Measurements from ENCODE around the gene CYTH3.

CYTH3 gene

DNA sequence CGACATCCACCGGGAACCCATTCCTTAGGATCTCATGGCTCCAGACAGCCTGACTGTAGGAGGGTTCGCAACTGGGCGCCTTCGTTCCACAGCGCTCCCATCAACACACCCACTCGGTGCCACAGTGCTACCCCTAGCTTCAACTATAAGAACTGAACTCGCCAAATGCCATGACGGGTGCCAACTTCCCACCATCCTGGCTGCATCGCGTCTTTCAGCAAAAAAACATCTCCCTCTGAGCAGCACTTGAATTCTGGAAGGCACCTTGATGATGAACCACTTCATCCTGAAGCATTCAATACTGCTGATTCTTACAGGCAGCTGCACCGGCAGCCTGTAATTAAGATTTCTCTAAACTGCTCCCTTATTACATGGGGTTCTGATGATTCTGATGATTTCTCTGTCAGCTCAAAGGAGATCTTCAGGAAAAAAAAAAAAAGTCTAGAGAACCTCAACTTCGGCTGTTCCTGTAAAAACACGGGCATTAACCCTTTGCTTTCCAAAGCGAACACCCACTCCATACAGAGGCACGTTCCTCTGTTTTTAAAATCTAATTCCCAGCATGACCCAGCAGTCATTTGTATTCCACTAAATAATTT is 1.3 kb downstream of the CYTH3 start:
- peak overlapping the region; percentile 77 to 87 for H3K4me3 ChIP-seq (ENCODE audit: low read length in 2 of 2)
- no peaks in the 10 kb centered on the region for H3K27me3 ChIP-seq (ENCODE audit: control insufficient read depth in 2 of 2, insufficient read depth in 2 of 2, low read length in 2 of 2)
- peak overlapping the region; percentile 65 to 74 for H3K9ac ChIP-seq (ENCODE audit: low read depth in 1 of 2, low read length in 2 of 2)
- H3K9me3 ChIP-seq (ENCODE audit: control insufficient read depth in 2 of 2, low read length in 2 of 2): no peaks in the 10 kb centered on the region
- peaks cover 20 to 29% of the 10 kb centered on the region in 2 donors for H3K4me1 ChIP-seq (ENCODE audit: control insufficient read depth in 2 of 2, insufficient read depth in 2 of 2, low read length in 2 of 2)
- no peak overlapping the region for H3K27ac ChIP-seq (ENCODE audit: low read depth in 2 of 2, low read length in 2 of 2)
- H3K36me3 ChIP-seq (ENCODE audit: control insufficient read depth in 2 of 2, insufficient read depth in 2 of 2, low read length in 2 of 2): no peaks in the 10 kb centered on the region

DNA sequence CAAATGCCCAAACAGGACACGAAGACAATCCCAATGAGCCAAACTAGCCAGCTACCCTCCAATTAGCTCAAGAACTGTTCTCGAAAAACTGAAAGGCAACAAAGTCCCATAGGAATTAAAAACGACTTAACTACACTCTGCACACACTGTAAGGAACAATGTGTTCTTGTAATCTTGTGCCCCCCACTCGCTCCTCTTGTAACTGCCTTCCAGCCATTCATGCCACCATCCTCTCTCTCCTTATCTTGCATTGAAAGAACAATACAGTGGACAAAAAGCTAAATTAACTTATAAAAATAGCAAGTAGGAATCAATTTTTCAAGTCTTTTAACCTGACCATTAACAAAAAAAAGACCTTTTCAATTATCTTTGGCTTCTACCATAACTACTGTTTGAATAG is 2.9 kb downstream of the CYTH3 start:
- H3K4me1 ChIP-seq (ENCODE audit: control insufficient read depth in 2 of 2, insufficient read depth in 2 of 2, low read length in 2 of 2): peaks cover 20 to 29% of the 10 kb centered on the region in 2 donors
- no peak overlapping the region for H3K4me3 ChIP-seq (ENCODE audit: low read length in 2 of 2)
- H3K27ac ChIP-seq (ENCODE audit: low read depth in 2 of 2, low read length in 2 of 2): no peak overlapping the region
- H3K9ac ChIP-seq (ENCODE audit: low read depth in 1 of 2, low read length in 2 of 2): no peak overlapping the region
- no peaks in the 10 kb centered on the region for H3K27me3 ChIP-seq (ENCODE audit: control insufficient read depth in 2 of 2, insufficient read depth in 2 of 2, low read length in 2 of 2)
- H3K9me3 ChIP-seq (ENCODE audit: control insufficient read depth in 2 of 2, low read length in 2 of 2): no peaks in the 10 kb centered on the region
- no peaks in the 10 kb centered on the region for H3K36me3 ChIP-seq (ENCODE audit: control insufficient read depth in 2 of 2, insufficient read depth in 2 of 2, low read length in 2 of 2)

DNA sequence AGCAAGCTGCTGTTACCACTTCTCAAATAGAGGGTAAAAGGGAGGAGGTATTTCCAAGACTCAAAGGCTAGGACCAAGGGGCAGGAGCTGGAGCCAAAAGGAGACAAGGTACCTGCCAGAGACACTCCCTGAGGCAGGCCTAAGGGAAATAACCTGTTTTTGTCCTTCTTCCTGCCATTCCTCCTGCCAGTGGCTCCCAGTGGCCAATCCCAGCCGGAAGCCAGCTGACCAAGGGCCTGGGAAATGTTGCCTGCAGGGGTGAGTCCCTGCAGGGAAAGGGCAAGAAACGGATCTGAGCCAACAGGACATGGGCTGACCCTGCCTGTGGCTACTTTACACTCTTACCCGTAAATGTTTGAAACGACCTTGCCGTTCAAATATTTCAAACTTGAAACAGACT is 3.5 kb downstream of the CYTH3 start:
- Histone ChIP-seq H3K36me3 (ENCODE audit: control insufficient read depth in 2 of 2, insufficient read depth in 2 of 2, low read length in 2 of 2) (no peaks in the 10 kb centered on the region), H3K9ac (ENCODE audit: low read depth in 1 of 2, low read length in 2 of 2) (no peak overlapping the region), H3K4me3 (ENCODE audit: low read length in 2 of 2) (no peak overlapping the region), H3K4me1 (ENCODE audit: control insufficient read depth in 2 of 2, insufficient read depth in 2 of 2, low read length in 2 of 2) (peaks cover 20 to 29% of the 10 kb centered on the region in 2 donors), H3K27ac (ENCODE audit: low read depth in 2 of 2, low read length in 2 of 2) (no peak overlapping the region), H3K27me3 (ENCODE audit: control insufficient read depth in 2 of 2, insufficient read depth in 2 of 2, low read length in 2 of 2) (no peaks in the 10 kb centered on the region), H3K9me3 (ENCODE audit: control insufficient read depth in 2 of 2, low read length in 2 of 2) (no peaks in the 10 kb centered on the region)

DNA sequence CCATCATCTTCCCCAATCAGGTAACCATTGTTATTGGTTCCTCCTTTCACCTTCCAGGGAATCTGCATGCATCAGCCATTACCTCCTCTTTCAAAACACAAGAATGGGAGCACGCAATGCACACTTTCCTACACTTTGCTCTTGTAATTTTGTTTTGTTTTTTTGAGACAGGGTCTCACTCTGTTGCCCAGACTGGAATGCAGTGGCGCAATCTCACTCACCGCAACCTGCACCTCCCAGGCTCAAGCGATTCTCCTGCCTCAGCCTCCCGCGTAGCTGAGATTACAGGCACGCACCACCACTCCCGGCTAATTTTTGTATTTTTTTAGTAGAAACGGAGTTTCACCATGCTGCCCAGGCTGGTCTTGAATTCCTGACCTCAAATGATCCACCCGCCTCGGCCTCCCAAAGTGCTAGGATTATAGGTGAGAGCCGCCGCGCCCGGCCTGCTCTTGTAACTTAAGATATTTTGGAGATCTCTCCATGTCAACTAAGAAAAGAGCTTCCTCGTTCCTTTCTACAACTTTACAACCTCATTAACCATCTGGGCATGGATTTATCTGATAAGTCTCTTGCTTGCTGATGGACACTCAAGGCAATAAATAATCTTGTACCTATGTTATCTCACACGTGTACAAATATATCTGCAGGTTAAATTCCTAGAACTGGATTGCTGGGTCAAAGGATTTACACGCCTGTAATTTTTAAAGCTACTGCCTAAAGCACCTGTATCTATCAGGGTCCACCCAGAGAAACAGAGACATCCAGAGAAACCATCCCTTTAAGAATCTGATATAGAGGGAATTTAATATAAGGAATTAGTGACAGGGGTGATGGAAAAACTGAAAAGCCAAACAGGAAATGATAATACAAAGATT is 4.2 kb downstream of the CYTH3 start:
- Histone ChIP-seq H3K36me3 (ENCODE audit: control insufficient read depth in 2 of 2, insufficient read depth in 2 of 2, low read length in 2 of 2) (no peaks in the 10 kb centered on the region), H3K27me3 (ENCODE audit: control insufficient read depth in 2 of 2, insufficient read depth in 2 of 2, low read length in 2 of 2) (no peaks in the 10 kb centered on the region), H3K4me1 (ENCODE audit: control insufficient read depth in 2 of 2, insufficient read depth in 2 of 2, low read length in 2 of 2) (peaks cover 18 to 27% of the 10 kb centered on the region in 2 donors), H3K4me3 (ENCODE audit: low read length in 2 of 2) (no peak overlapping the region), H3K9me3 (ENCODE audit: control insufficient read depth in 2 of 2, low read length in 2 of 2) (no peaks in the 10 kb centered on the region), H3K9ac (ENCODE audit: low read depth in 1 of 2, low read length in 2 of 2) (no peak overlapping the region), H3K27ac (ENCODE audit: low read depth in 2 of 2, low read length in 2 of 2) (no peak overlapping the region)

DNA sequence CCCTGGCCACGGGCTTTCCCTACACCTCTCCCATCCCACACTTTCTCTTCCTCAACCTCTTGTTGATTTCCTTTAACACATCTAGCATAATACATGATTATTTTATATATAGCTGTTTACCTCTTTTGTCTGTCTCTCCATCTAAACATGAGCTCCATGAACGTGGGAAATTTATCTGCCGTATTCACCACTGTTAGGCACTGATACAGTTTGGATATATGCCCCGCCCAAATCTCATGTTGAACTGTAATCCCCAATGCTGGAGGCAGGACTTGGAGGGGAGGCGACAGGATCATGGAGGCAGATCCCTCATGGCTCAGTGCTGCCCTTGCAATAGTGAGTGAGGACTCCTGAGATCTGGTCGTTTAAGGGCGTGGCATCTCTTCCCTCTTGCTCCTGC is 5.7 kb downstream of the CYTH3 start:
- Histone ChIP-seq H3K9me3 (ENCODE audit: control insufficient read depth in 2 of 2, low read length in 2 of 2) (no peaks in the 10 kb centered on the region), H3K4me1 (ENCODE audit: control insufficient read depth in 2 of 2, insufficient read depth in 2 of 2, low read length in 2 of 2) (peaks cover 12 to 20% of the 10 kb centered on the region in 2 donors), H3K27me3 (ENCODE audit: control insufficient read depth in 2 of 2, insufficient read depth in 2 of 2, low read length in 2 of 2) (no peaks in the 10 kb centered on the region), H3K9ac (ENCODE audit: low read depth in 1 of 2, low read length in 2 of 2) (no peak overlapping the region), H3K27ac (ENCODE audit: low read depth in 2 of 2, low read length in 2 of 2) (no peak overlapping the region), H3K4me3 (ENCODE audit: low read length in 2 of 2) (no peak overlapping the region), H3K36me3 (ENCODE audit: control insufficient read depth in 2 of 2, insufficient read depth in 2 of 2, low read length in 2 of 2) (no peaks in the 10 kb centered on the region)

DNA sequence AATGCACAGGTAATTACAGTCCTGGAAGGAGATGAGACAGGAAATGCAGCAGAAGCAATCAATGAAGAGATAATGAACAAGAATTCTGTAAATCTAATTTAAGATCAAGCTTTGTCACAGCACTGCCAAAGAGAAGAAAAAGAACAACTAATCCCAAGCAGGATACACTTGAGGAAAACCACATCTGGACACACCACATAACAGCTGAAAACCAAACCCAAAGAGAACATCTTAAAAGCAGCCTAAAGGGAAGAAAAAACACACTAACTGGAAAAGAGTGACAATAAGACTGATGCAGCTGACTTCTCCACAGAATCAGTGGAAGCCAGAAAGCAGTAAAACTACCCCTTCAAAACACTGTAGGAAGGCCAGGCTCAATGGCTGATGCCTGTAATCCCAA is 10.2 kb downstream of the CYTH3 start:
- Histone ChIP-seq H3K27ac (ENCODE audit: low read depth in 2 of 2, low read length in 2 of 2) (no peak overlapping the region), H3K36me3 (ENCODE audit: control insufficient read depth in 2 of 2, insufficient read depth in 2 of 2, low read length in 2 of 2) (no peaks in the 10 kb centered on the region), H3K9ac (ENCODE audit: low read depth in 1 of 2, low read length in 2 of 2) (no peak overlapping the region), H3K27me3 (ENCODE audit: control insufficient read depth in 2 of 2, insufficient read depth in 2 of 2, low read length in 2 of 2) (no peaks in the 10 kb centered on the region), H3K4me1 (ENCODE audit: control insufficient read depth in 2 of 2, insufficient read depth in 2 of 2, low read length in 2 of 2) (peaks cover 3 to 7% of the 10 kb centered on the region in 2 donors), H3K9me3 (ENCODE audit: control insufficient read depth in 2 of 2, low read length in 2 of 2) (no peaks in the 10 kb centered on the region), H3K4me3 (ENCODE audit: low read length in 2 of 2) (no peak overlapping the region)

DNA sequence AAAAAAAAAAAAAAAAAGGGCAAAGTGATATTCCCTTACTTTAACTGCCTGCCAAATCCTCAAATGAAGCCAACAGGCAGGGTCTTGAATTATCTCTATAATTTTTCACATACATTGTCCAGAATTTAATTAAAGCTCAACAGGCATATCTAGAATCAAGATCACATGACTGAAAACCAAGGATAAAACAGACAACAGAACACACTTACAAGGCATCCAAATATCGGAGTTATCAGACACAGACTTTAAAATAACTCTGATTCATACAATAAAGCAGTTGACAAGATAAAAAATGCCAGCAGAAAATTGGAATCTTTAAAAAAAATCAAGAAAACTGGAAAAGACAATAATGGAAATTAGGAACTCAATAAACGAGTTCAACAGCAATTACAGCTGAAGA is 10.7 kb downstream of the CYTH3 start:
- Histone ChIP-seq H3K27ac (ENCODE audit: low read depth in 2 of 2, low read length in 2 of 2) (no peak overlapping the region), H3K36me3 (ENCODE audit: control insufficient read depth in 2 of 2, insufficient read depth in 2 of 2, low read length in 2 of 2) (no peaks in the 10 kb centered on the region), H3K4me3 (ENCODE audit: low read length in 2 of 2) (no peak overlapping the region), H3K27me3 (ENCODE audit: control insufficient read depth in 2 of 2, insufficient read depth in 2 of 2, low read length in 2 of 2) (no peaks in the 10 kb centered on the region), H3K4me1 (ENCODE audit: control insufficient read depth in 2 of 2, insufficient read depth in 2 of 2, low read length in 2 of 2) (peaks cover 3 to 7% of the 10 kb centered on the region in 2 donors), H3K9me3 (ENCODE audit: control insufficient read depth in 2 of 2, low read length in 2 of 2) (no peaks in the 10 kb centered on the region), H3K9ac (ENCODE audit: low read depth in 1 of 2, low read length in 2 of 2) (no peak overlapping the region)

DNA sequence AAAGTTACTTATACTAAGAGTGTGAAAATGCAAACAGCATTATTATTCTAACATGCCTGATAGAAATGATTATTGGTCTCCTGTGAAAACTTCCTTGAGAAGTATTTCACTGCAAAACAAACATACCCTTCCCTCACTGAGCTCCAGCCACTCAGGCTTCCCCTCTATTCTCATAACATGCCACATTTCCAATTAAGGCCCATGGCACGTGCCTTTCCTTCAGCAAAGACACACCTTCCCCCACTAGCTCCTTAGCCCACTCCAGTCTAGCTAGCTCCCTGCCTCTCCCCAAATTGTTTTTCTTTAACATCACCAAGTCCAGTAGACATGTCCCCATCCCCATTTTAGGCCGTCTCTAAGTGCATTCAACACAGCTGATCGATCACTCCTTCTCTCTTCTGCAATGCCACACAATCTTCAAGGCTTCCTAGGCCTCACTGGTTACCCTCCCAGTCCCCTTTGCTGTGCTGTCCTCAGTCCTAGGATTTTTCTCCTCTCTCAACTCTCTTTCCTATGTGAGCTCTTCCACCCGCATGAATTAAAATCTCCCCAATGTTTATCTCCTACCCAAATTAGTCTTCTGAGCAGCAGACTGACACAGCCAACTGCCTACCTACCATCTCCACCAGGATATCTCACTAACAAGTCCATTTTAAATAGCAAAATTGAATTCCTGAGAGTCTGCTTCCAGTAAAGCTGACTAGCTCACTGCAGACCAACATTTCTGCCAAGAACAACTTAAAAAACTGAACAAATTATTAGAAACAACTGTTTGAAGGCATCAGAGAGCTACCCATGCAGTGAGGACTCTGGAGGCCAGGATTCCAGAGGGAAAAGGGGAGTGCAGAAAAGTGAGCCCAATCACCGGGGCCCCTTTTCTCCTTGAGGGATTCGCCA is 11.9 kb downstream of the CYTH3 start:
- no peak overlapping the region for H3K27ac ChIP-seq (ENCODE audit: low read depth in 2 of 2, low read length in 2 of 2)
- H3K9ac ChIP-seq (ENCODE audit: low read depth in 1 of 2, low read length in 2 of 2): no peak overlapping the region
- H3K36me3 ChIP-seq (ENCODE audit: control insufficient read depth in 2 of 2, insufficient read depth in 2 of 2, low read length in 2 of 2): no peaks in the 10 kb centered on the region
- no peak overlapping the region for H3K4me3 ChIP-seq (ENCODE audit: low read length in 2 of 2)
- H3K9me3 ChIP-seq (ENCODE audit: control insufficient read depth in 2 of 2, low read length in 2 of 2): no peaks in the 10 kb centered on the region
- no peaks in the 10 kb centered on the region for H3K27me3 ChIP-seq (ENCODE audit: control insufficient read depth in 2 of 2, insufficient read depth in 2 of 2, low read length in 2 of 2)
- peaks cover 3 to 7% of the 10 kb centered on the region in 2 donors for H3K4me1 ChIP-seq (ENCODE audit: control insufficient read depth in 2 of 2, insufficient read depth in 2 of 2, low read length in 2 of 2)

DNA sequence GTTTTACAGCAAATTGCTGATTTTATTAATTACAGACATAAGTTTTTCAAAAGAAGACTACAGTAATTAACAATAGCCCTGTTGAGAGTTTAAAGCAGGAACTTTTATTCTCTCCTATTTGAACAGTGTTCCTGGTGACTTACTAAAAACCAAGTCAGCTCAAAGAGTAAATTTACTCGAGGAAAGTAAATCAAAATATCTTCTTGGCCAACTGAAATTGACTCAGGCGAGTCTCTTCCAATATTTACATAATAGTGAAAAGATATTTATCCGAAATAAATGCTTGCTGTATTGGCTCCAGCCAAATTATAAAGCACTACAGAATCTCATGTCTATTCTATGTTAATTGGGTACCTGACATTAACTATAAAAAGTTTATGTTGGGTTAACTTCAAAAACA is 13.2 kb downstream of the CYTH3 start:
- Histone ChIP-seq H3K27ac (ENCODE audit: low read depth in 2 of 2, low read length in 2 of 2) (no peak overlapping the region), H3K4me1 (ENCODE audit: control insufficient read depth in 2 of 2, insufficient read depth in 2 of 2, low read length in 2 of 2) (peaks cover 3 to 7% of the 10 kb centered on the region in 2 donors), H3K27me3 (ENCODE audit: control insufficient read depth in 2 of 2, insufficient read depth in 2 of 2, low read length in 2 of 2) (no peaks in the 10 kb centered on the region), H3K4me3 (ENCODE audit: low read length in 2 of 2) (no peak overlapping the region), H3K36me3 (ENCODE audit: control insufficient read depth in 2 of 2, insufficient read depth in 2 of 2, low read length in 2 of 2) (no peaks in the 10 kb centered on the region), H3K9ac (ENCODE audit: low read depth in 1 of 2, low read length in 2 of 2) (no peak overlapping the region), H3K9me3 (ENCODE audit: control insufficient read depth in 2 of 2, low read length in 2 of 2) (no peaks in the 10 kb centered on the region)

Measured in mucosa of rectum (tissue), 2 donors.